Pons (tissue), 1 donor: ENCODE measurements around the gene TRAM2.
A peak's percentile ranks its signal among the peaks of the same experiment; 100 is the strongest.

ENCODE experiments used
- DNase-seq: peaks from one replicate; pipeline ENCODE4 v3.0.0-alpha.2; 2016; ENCODE audit warnings: low spot score

The TRAM2 gene

GRCh38 chr6:52595000-52595795 is 18.3 kb upstream of the TRAM2 start:
- DNase-seq: no peak

DNA sequence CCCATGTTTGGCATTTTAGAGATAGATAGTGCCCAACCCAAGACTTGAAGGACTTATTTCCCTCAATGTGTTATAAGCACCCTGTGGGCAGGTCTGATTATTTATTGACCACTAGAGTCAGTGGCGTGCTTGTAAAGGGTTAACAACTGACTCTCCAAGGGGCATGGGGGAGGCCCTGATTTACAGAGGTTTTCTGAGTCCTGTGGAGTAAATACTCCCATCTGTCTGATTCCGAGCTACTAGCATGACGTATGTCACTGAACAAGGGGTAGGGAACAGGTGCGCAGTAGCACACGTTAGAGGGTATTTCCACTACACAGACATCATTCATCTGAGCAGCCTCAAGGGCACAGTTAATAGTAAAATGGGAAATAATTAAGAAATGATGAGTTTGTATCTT is 17.4 kb upstream of the TRAM2 start:
- no peak for DNase-seq

- DNase-seq: no peak
These were observed 15.0 kb upstream of the TRAM2 start for GRCh38 chr6:52591832-52592231.

- DNase-seq: no peak
These were observed 13.5 kb upstream of the TRAM2 start for GRCh38 chr6:52590152-52590891.

- no peak for DNase-seq
These were observed 11.8 kb upstream of the TRAM2 start for GRCh38 chr6:52588710-52589091.

GRCh38 chr6:52588087-52588709 is 11.3 kb upstream of the TRAM2 start:
- DNase-seq: no peak

DNA sequence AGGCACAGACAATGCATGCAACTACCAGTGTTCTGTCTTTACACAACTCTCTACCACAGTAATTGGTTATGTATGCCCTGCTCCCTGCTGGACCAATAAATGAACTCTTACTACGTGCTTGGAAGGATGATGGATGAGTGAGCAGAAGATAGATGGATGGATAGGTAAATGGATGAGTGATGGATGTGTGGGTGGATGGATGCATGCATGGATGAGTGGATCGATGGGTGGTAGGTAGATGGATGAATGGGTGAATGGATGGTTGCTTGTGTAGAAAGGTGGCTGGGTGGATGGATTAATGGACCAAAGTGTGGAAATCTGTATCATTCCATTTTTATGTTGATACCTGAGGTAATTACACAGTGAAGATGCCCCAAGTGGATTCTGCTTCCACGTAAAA is 10.1 kb upstream of the TRAM2 start:
- DNase-seq: no peak

GRCh38 chr6:52584203-52584602 is 7.3 kb upstream of the TRAM2 start:
- no peak for DNase-seq

DNA sequence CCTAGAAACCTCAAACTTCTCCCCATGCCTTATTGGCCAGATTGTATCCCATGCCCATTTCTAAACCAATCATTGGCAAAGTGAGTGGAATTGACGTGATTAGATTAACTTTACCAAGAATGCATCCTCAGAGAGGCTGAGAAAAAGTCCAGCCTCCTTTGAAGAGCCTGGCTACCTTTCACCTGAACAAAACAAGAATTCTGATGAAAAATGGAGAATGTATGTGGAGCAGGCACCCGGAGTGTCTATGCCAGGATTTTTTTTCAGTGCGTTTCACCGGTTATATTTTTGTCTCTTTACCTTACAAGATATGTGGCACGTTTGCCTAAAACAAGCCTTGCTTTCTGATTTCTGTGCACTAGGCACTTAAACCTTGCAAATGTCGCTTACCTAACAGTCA is 6.1 kb upstream of the TRAM2 start:
- no peak for DNase-seq

DNA sequence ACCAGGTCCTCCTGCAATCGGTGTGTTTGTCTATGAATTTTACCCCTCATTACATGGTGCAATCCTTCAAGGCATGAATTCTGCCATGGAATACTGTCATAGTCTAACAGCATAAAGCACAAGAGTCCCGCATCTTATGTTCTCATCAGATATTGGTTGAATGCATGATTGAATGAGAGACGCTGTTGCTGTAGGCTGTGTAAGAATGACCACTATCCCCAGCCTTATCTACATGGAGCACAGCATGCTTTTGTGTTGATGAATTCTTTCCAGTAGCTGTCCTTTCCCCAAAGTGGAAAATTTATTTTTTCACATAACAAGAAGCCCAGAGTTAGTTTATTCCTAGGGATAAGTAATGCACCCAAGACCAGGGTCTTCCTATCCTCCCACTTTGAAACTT is 5.6 kb upstream of the TRAM2 start:
- no peak for DNase-seq

DNA sequence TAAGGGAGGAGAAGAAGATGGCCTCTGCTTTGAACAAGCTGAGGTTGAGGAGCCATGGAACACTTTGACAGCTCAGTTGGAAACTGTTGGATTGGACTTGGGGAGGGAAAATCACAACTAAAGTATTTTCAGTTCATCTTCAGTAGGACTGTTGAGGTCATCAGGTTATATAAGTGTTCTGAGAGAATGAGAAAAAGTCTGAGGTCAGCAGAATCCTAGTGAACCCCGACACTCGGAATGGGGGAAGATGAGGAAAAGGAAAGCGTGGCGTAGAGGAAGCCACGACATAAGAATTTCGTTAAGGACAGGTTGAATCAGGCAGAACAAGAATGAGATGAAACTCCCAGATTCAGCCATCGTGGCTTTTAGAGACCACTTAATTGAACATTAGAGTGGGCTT is 4.0 kb upstream of the TRAM2 start:
- no peak for DNase-seq

DNA sequence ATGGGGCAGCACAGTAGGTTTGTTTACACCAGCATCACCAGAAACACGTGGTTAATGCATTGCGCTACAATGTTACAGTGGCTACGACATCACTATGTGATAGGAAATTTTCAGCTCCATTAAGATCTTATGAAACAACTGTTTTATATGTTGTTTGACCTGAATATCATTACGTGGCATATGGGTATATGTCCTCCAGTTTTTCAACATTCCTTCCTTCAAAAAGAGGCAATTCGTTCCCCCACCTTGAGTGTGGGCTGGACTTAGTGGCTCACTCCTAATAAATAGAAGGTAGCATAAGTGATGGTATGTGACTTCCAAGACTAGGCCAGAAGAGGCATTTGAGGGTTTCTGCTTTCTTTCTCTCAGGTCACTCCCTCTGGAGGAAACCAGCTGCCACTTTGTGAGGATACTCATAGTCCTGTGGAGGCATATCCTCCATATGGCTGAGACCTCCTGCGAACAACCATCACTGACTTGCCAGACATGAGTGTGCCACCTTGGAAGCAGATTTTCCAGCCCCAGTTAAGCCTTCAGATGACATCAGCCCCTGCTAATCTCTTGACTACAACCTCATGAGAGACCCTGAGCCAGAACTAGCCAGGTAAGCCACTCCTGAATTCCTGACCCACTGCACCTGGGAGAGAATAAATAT is 2.3 kb upstream of the TRAM2 start:
- no peak for DNase-seq

GRCh38 chr6:52577778-52578463 is 1.1 kb upstream of the TRAM2 start:
- DNase-seq: no peak

DNA sequence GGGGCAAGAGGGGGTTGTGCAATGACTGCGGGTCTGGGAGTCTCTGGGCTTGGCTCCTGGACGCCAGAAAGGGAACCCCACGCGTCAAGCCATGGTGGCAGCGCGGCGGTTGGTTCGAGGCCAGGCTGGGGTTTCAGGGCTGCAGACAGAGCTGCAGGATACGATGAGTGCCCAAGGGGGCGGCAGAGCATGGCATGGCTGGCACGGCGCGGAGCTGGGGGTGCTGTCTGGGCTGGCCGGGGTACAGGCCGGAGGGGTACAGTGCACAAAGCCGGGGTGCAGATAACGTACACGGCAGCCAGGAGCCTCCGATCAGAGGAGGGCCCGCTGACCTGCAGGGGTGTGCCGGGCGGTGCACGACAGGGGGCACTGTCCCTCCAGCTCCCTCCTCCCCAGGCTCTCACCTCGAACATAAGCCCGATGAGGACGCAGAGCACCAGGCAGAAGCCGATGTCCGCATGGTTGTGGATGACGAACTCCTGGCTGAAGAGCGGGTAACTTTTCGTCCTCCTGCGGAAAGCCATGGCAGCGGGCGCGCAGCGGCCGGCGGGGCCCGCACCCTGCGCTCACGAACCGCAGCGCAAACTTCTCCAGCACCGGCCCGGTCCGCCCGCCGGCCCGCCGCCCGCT is 353 bp downstream of the TRAM2 start:
- DNase-seq: peak; percentile 44

GRCh38 chr6:52576054-52576391 is 837 bp downstream of the TRAM2 start:
- no peak for DNase-seq

DNA sequence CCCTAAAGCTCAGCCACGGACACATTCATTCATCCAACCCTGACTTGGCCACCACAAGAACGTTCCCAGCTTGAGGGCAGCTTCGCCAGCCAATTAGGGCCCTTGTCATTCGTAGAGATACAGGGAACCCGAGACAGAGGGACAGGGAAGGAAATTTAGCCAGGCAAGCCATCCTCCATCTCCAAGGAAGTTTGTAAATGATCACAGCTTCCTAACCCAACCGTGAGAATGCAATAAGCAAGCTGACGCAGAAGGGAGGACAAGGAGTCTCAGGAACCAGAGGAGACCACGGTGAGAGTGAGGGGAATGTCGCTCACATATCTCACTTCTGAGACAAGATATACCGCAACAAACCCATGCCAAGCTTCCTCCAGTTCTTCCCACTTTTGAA is 1.4 kb downstream of the TRAM2 start:
- DNase-seq: no peak

GRCh38 chr6:52574709-52575501 is 2.0 kb downstream of the TRAM2 start:
- DNase-seq: no peak

DNA sequence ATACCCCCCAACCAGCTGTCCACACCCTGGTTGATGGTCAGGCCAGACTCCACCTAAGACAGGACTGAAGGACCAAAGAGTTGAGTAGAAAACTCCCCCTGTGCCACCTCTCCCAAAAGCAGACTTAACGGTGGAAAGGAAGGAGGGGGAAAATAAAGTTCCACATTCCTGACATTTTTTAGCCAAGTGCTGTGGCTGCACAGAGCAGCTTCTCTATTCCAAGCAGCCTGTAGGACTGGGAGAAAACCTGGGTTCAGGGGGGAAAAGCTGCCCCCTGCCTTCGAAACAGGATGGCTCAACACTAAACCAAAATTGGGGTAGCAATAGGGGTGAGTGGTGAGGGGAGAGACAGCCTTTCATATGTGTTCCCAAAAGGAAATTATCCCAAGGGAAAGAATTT is 3.6 kb downstream of the TRAM2 start:
- DNase-seq: no peak

GRCh38 chr6:52572536-52572935 is 4.3 kb downstream of the TRAM2 start:
- no peak for DNase-seq

DNA sequence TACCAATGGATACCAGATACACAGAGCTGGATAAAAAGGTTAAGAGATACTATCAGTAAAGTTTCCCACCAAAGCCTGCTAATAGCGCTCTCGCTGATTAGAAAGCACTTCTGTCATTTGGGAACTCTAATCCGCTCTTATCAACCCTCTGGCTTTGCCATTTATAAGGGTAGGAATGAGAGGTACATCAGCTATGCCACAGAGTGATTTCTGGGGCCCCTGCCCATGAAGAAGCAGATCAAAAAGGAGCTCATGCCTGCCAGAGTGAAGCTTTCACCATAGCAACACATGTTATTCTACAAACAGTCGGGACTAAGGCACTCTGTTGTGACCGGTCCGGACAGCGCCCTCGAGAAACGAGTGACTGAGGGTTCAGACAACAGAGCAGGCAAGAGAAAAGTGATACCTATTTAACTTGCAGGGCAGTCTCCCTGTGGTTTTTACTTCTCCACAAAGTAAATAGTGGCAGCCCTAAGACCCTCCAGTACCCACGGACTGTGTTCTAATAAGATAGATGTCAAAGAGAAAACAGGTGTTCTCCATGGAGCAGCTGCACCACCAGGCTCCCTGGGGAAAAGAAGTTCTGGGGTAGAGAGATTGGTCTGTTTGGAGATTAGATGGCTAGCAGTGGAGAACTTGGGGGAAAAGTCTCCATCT is 5.6 kb downstream of the TRAM2 start:
- no peak for DNase-seq
